Measurements from ENCODE around the gene SREBF1. TPM values are rescaled to one million over a fixed set of nuclear protein-coding genes. Genes with fewer than 3 reads are reported as not detected.

Gene SREBF1
- total RNA-seq, 3 donors from 2014 or later (not counting 1 experiment from before 2014, with no cell fraction given), result 80.7 to 208 (median 119) TPM

DNA sequence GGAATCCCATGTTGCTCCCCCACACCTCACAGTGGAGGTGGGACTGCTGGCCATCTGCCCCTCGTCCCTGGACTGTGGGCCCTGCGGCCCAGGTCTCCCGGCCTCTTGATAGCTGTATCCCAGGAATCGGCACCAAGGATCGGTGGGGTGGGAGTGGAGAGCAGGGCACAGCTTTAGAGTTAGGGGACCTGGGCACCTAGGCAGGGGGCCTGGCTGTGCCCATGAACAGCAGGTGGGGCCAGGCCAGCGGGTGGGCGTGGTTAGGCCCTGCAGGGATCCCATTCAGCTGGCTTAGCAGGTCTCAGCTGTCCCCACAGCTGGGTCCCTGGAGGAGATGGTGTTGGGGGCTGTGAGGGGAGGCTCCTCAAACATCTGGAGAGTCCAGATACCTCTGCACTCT, 49.2 kb downstream of the SREBF1 start:
- DNase-seq, result no peak
- H3K4me1 ChIP-seq (ENCODE audit: control insufficient read depth, insufficient read depth, low read length), result peaks cover 35% of the 10 kb centered on the region
- Mint-ChIP-seq H3K36me3 (no peaks in the 10 kb centered on the region), H3K4me1 (peaks cover 38 to 45% of the 10 kb centered on the region in 2 donors), H3K9me3 (no peaks in the 10 kb centered on the region), H3K4me3 (no peak overlapping the region), H3K27ac (no peak overlapping the region), H3K27me3 (ENCODE audit: low read depth in 2 of 2) (no peaks in the 10 kb centered on the region)
- no peaks in the 10 kb centered on the region for H3K36me3 ChIP-seq (ENCODE audit: control insufficient read depth, insufficient read depth, low read length)
- ATAC-seq, result no peak
- TF ChIP-seq, protein P1, sequence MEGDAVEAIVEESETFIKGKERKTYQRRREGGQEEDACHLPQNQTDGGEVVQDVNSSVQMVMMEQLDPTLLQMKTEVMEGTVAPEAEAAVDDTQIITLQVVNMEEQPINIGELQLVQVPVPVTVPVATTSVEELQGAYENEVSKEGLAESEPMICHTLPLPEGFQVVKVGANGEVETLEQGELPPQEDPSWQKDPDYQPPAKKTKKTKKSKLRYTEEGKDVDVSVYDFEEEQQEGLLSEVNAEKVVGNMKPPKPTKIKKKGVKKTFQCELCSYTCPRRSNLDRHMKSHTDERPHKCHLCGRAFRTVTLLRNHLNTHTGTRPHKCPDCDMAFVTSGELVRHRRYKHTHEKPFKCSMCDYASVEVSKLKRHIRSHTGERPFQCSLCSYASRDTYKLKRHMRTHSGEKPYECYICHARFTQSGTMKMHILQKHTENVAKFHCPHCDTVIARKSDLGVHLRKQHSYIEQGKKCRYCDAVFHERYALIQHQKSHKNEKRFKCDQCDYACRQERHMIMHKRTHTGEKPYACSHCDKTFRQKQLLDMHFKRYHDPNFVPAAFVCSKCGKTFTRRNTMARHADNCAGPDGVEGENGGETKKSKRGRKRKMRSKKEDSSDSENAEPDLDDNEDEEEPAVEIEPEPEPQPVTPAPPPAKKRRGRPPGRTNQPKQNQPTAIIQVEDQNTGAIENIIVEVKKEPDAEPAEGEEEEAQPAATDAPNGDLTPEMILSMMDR (IDR thresholded peaks at IDR 0.05), result no peak
- H3K27me3 ChIP-seq (ENCODE audit: control insufficient read depth, insufficient read depth, low read length), result no peaks in the 10 kb centered on the region
- intact Hi-C loops (cut with micrococcal nuclease), result no loop called here
- H3K27ac ChIP-seq (ENCODE audit: low read length), result no peak overlapping the region
- H3K9me3 ChIP-seq (ENCODE audit: control insufficient read depth, insufficient read depth, low read length), result no peaks in the 10 kb centered on the region
- H3K4me3 ChIP-seq (ENCODE audit: low read length), result no peak overlapping the region
- WGBS (ENCODE audit: insufficient coverage), result 96% methylated on average over 7 of the region's 7 CpGs

DNA sequence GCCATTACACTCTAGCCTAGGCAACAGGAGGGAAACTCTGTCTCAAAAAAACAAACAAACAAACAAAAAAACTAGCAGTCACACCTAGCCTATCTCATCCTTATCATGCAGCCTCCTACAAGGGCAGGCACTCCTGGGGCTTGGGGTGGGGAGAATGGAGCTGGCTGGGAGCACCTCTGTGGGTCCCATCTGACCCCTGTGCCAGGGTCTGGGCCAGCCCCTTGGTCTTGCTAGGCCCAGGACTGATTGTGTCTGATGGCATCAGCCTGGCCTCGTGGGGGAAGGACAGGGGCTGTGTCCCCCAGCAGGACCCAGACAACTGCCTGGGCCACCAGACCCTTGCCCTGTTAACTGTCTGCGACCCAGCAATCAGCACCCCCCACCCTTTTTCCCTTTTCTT, 49.8 kb downstream of the SREBF1 start:
- TF ChIP-seq, protein P1 (IDR thresholded peaks at IDR 0.05), result no peak
- Histone ChIP-seq H3K27ac (ENCODE audit: low read length) (no peak overlapping the region), H3K9me3 (ENCODE audit: control insufficient read depth, insufficient read depth, low read length) (no peaks in the 10 kb centered on the region), H3K27me3 (ENCODE audit: control insufficient read depth, insufficient read depth, low read length) (no peaks in the 10 kb centered on the region), H3K4me1 (ENCODE audit: control insufficient read depth, insufficient read depth, low read length) (peaks cover 32% of the 10 kb centered on the region), H3K4me3 (ENCODE audit: low read length) (no peak overlapping the region), H3K36me3 (ENCODE audit: control insufficient read depth, insufficient read depth, low read length) (no peaks in the 10 kb centered on the region)
- 89% methylated on average over 1 of the region's 2 CpGs for WGBS (ENCODE audit: insufficient coverage)
- Mint-ChIP-seq H3K4me3 (no peak overlapping the region), H3K4me1 (peaks cover 34 to 41% of the 10 kb centered on the region in 2 donors), H3K27me3 (ENCODE audit: low read depth in 2 of 2) (no peaks in the 10 kb centered on the region), H3K9me3 (no peaks in the 10 kb centered on the region), H3K27ac (no peak overlapping the region), H3K36me3 (no peaks in the 10 kb centered on the region)
- ATAC-seq (no peak), DNase-seq (no peak)
- intact Hi-C loops (cut with micrococcal nuclease), result no loop called here

DNA sequence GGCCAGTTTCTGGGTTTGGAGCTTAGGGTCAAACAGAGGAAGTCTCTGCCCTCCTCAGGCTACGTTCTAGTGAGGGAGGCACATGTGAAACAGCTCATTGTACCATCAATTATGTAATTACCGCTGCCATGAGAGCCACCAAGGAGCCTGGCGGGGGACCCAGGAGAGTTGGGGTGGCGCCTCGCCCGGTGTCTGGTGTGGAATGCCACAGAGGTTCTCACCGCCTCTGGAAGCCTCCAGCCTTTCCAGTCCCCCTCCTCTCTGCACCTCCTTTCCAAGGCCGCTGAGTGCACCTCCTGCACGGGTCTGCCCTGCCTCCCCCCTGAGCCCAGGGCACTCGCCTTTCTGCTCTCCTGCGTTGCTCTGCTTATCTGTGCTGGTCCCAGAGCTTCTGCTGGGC, 51.4 kb downstream of the SREBF1 start:
- Histone ChIP-seq H3K4me1 (ENCODE audit: control insufficient read depth, insufficient read depth, low read length) (peaks cover 33% of the 10 kb centered on the region), H3K27me3 (ENCODE audit: control insufficient read depth, insufficient read depth, low read length) (no peaks in the 10 kb centered on the region), H3K9me3 (ENCODE audit: control insufficient read depth, insufficient read depth, low read length) (no peaks in the 10 kb centered on the region), H3K27ac (ENCODE audit: low read length) (no peak overlapping the region), H3K4me3 (ENCODE audit: low read length) (no peak overlapping the region), H3K36me3 (ENCODE audit: control insufficient read depth, insufficient read depth, low read length) (no peaks in the 10 kb centered on the region)
- DNase-seq, result no peak
- 87% methylated on average over 11 of the region's 11 CpGs for WGBS (ENCODE audit: insufficient coverage)
- ATAC-seq, result no peak
- H3K4me3 Mint-ChIP-seq, result peak overlapping the region; percentile 69
- intact Hi-C loops (cut with micrococcal nuclease), result no loop called here
- no peaks in the 10 kb centered on the region for H3K9me3 Mint-ChIP-seq
- peak overlapping the region in 1 of 2 donors; percentile 72 for H3K27ac Mint-ChIP-seq
- peaks cover 0 to 4% of the 10 kb centered on the region in 2 donors for H3K27me3 Mint-ChIP-seq (ENCODE audit: low read depth in 2 of 2)
- H3K4me1 Mint-ChIP-seq, result peaks cover 32 to 45% of the 10 kb centered on the region in 2 donors
- TF ChIP-seq, protein P1 (IDR thresholded peaks at IDR 0.05), result no peak
- no peaks in the 10 kb centered on the region for H3K36me3 Mint-ChIP-seq

DNA sequence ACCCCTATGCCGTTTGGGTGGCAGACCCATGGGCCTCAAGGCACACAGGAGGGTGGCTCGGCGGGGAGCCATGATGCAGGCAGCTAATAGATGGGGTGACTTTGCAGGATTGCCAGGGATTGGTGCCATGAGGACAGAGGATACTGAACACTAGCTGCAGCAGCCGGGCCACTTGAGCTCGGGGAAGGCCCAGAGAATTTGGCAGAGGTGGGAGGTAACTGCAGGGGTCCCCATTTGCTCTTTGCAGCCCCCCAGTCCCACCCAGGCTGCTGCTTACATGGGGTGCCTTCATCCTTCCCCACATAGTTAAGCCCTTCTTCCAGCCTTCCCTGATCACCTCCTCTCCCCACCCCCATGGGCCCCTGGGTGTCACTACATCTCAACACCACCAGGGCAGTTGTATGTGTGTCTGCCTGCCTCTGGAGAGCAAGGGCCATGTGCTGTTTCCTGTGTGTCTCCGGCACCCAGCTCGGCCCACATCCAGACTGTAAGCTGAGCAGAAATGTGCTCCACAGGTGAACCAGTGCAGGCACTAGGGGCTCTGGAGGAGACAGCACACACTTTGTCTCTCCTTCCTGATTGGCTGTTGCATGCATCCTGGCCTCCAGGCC, 52.0 kb downstream of the SREBF1 start:
- H3K27ac Mint-ChIP-seq, result peak overlapping the region in 1 of 2 donors; percentile 72

More for the DNA sequence above, 52.0 kb downstream of the SREBF1 start:
- peak in 1 of 2 donors; percentile 53 for DNase-seq
- TF ChIP-seq, protein P1 (IDR thresholded peaks at IDR 0.05), result no peak
- H3K36me3 ChIP-seq (ENCODE audit: control insufficient read depth, insufficient read depth, low read length), result no peaks in the 10 kb centered on the region
- H3K4me1 ChIP-seq (ENCODE audit: control insufficient read depth, insufficient read depth, low read length), result peaks cover 33% of the 10 kb centered on the region
- Mint-ChIP-seq H3K9me3 (no peaks in the 10 kb centered on the region), H3K4me3 (peak overlapping the region; percentile 69), H3K4me1 (peaks cover 32 to 45% of the 10 kb centered on the region in 2 donors), H3K36me3 (no peaks in the 10 kb centered on the region), H3K27me3 (ENCODE audit: low read depth in 2 of 2) (peaks cover 0 to 4% of the 10 kb centered on the region in 2 donors)
- no peaks in the 10 kb centered on the region for H3K9me3 ChIP-seq (ENCODE audit: control insufficient read depth, insufficient read depth, low read length)
- H3K4me3 ChIP-seq (ENCODE audit: low read length), result no peak overlapping the region
- no peak overlapping the region for H3K27ac ChIP-seq (ENCODE audit: low read length)
- H3K27me3 ChIP-seq (ENCODE audit: control insufficient read depth, insufficient read depth, low read length), result no peaks in the 10 kb centered on the region
- peak; percentile 45 to 59 (median 46) for ATAC-seq
- WGBS (ENCODE audit: insufficient coverage), result 75% methylated on average over 7 of the region's 7 CpGs
- intact Hi-C loops (cut with micrococcal nuclease), result no loop called here

Measured in natural killer cell (primary cell).